ENCODE results near the gene TCF19. TPM values are rescaled to one million over a fixed set of nuclear protein-coding genes. Genes with fewer than 3 reads are reported as not detected.
"Not testable (repeated sequence)": the region's sequence is repeated elsewhere in the genome, so short reads cannot be mapped to it uniquely, and the experiment has no call there.

The TCF19 gene
- total RNA-seq, 3 donors from 2014 or later = 2.3 to 8.5 (median 6.1) TPM

GRCh38 chr6:31165986-31166385 is 7.6 kb downstream of the TCF19 start:
- H3K27me3 ChIP-seq = no peaks in the 10 kb centered on the region
- no peak overlapping the region for H3K4me3 ChIP-seq
- intact Hi-C loops (cut with DNase I; ENCODE audit: low total_unique reads) = no loop called here
- no peak overlapping the region for H3K27ac ChIP-seq
- no peak for TF ChIP-seq POLR2AphosphoS5 (IDR thresholded peaks at IDR 0.05)
- TF ChIP-seq POLR2A (IDR thresholded peaks at IDR 0.05) = no peak
- TF ChIP-seq CTCF (IDR thresholded peaks at IDR 0.05) = no peak
- no peaks in the 10 kb centered on the region for H3K36me3 ChIP-seq
- no peaks in the 10 kb centered on the region for H3K9me3 ChIP-seq
- no peaks in the 10 kb centered on the region for H3K4me1 ChIP-seq
- DNase-seq (ENCODE audit: low spot score in 2 of 2) = no peak

- TF ChIP-seq CTCF (IDR thresholded peaks at IDR 0.05) = no peak
- TF ChIP-seq POLR2AphosphoS5 (IDR thresholded peaks at IDR 0.05) = no peak
- TF ChIP-seq POLR2A (IDR thresholded peaks at IDR 0.05) = no peak
- H3K9me3 ChIP-seq = no peaks in the 10 kb centered on the region
- no peak overlapping the region for H3K4me3 ChIP-seq
- intact Hi-C loops (cut with DNase I; ENCODE audit: low total_unique reads) = no loop called here
- no peaks in the 10 kb centered on the region for H3K4me1 ChIP-seq
- H3K27me3 ChIP-seq = no peaks in the 10 kb centered on the region
- no peaks in the 10 kb centered on the region for H3K36me3 ChIP-seq
- DNase-seq (ENCODE audit: low spot score in 2 of 2) = no peak
- no peak overlapping the region for H3K27ac ChIP-seq
Measured at GRCh38 chr6:31168606-31169005, 10.2 kb downstream of the TCF19 start.

GRCh38 chr6:31169123-31169857 is 10.9 kb downstream of the TCF19 start:
- no peak overlapping the region for H3K4me3 ChIP-seq
- H3K9me3 ChIP-seq = no peaks in the 10 kb centered on the region
- no peaks in the 10 kb centered on the region for H3K4me1 ChIP-seq
- no peak overlapping the region for H3K27ac ChIP-seq
- TF ChIP-seq POLR2A (IDR thresholded peaks at IDR 0.05) (no peak), CTCF (IDR thresholded peaks at IDR 0.05) (no peak)
- no peaks in the 10 kb centered on the region for H3K27me3 ChIP-seq
- no peaks in the 10 kb centered on the region for H3K36me3 ChIP-seq
- DNase-seq (ENCODE audit: low spot score in 2 of 2) = no peak
- intact Hi-C loops (cut with DNase I; ENCODE audit: low total_unique reads) = no loop called here

- not testable (repeated sequence) for DNase-seq (ENCODE audit: low spot score in 2 of 2); H3K4me1 ChIP-seq; H3K9me3 ChIP-seq
Measured at GRCh38 chr6:31169858-31170599, 11.6 kb downstream of the TCF19 start.

DNA sequence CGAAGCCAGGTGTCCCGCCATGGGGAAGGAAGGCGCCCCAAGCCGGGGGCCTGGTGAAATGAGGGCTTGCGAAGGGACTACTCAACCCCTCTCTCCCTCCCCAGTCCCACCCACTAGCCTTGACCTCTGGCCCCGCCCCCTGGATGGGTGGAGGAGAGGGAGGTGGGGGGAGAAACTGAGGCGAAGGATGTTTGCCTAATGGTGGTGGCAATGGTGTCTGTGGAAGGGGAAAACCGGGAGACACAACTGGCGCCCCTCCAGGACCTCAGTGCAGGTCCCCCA is 12.2 kb downstream of the TCF19 start, which contains the start of gene POU5F1:
POU5F1 (minus strand) TSS at position 83 of the 282 bp plus-strand sequence; CDS start at position 21, 62 bp downstream.
- TF ChIP-seq CTCF (IDR thresholded peaks at IDR 0.05) (no peak), POLR2A (IDR thresholded peaks at IDR 0.05) (no peak), POLR2AphosphoS5 (IDR thresholded peaks at IDR 0.05) (no peak)
- Histone ChIP-seq H3K27me3 (no peaks in the 10 kb centered on the region), H3K4me3 (no peak within 1 kb of the TSS), H3K4me1 (no peaks in the 10 kb centered on the region), H3K36me3 (no peaks in the 10 kb centered on the region), H3K9me3 (no peaks in the 10 kb centered on the region), H3K27ac (no peak within 1 kb of the TSS)
- no peak for DNase-seq (ENCODE audit: low spot score in 2 of 2)
- intact Hi-C loops (cut with DNase I; ENCODE audit: low total_unique reads) = no loop called here

More at GRCh38 chr6:31169858-31170599, 11.6 kb downstream of the TCF19 start:
- H3K4me3 ChIP-seq; H3K27ac ChIP-seq; H3K36me3 ChIP-seq; intact Hi-C loops (cut with DNase I; ENCODE audit: low total_unique reads); H3K27me3 ChIP-seq: not testable (repeated sequence)
